ENCODE results near the gene TSPEAR. TPM values are rescaled to one million over a fixed set of nuclear protein-coding genes. Genes with fewer than 3 reads are reported as not detected.

The TSPEAR gene
- total RNA-seq, 2 donors from 2014 or later, result not detected

- Histone ChIP-seq H3K4me1 (ENCODE audit: control insufficient read depth in 1 of 2, low read depth in 2 of 2) (no peaks in the 10 kb centered on the region), H3K36me3 (no peaks in the 10 kb centered on the region), H3K27me3 (replicated peaks; ENCODE audit: insufficient read depth) (no peaks in the 10 kb centered on the region), H3K4me3 (no peak overlapping the region), H3K27ac (no peak overlapping the region), H3K9me3 (no peaks in the 10 kb centered on the region)
- no peak for TF ChIP-seq CTCF (IDR thresholded peaks at IDR 0.05)
- DNase-seq (ENCODE audit: low spot score) (no peak), ATAC-seq (ENCODE audit: insufficient number of reproducible peaks, low FRiP score, low read depth) (no peak)
Observed at GRCh38 chr21:44518686-44519085, 192.7 kb downstream of the TSPEAR start.

DNA sequence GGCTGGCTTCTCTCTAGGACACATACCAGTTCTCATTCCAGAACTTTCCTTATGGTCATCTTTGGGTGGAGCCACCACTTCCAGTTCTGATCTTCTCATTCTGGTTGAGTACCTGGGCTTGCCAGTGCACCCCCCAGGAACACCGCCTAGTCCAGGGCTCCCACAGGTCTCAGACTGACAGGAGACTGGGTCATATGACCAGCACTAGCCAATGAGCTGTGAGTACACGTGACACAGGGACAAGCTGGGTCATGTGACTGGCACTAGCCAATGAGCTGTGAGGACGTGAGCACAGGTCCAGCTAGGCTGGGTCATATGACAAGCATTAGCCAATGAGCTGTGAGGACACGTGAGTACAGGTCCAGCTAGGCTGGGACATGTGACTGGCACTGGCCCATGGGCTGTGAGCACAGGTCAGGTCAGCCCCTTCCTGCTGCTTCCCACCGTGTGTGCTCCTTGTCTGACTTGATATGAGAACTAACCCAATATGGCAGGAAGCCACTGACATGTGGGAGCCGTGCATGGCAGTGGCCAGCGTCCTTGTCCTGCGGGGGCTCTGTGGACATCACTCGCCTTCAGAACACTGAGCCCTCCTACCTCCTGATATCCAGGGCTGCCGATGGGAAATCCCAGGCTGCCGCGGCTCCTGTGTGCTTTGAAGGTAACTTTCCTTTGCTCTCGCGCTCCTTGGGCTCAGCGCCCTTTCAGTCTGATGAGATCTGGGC, 194.0 kb downstream of the TSPEAR start:
- Histone ChIP-seq H3K27ac (no peak overlapping the region), H3K36me3 (no peaks in the 10 kb centered on the region), H3K4me1 (ENCODE audit: control insufficient read depth in 1 of 2, low read depth in 2 of 2) (no peaks in the 10 kb centered on the region), H3K4me3 (no peak overlapping the region), H3K27me3 (replicated peaks; ENCODE audit: insufficient read depth) (no peaks in the 10 kb centered on the region), H3K9me3 (no peaks in the 10 kb centered on the region)
- ATAC-seq (ENCODE audit: insufficient number of reproducible peaks, low FRiP score, low read depth), result no peak
- TF ChIP-seq CTCF (IDR thresholded peaks at IDR 0.05), result no peak
- DNase-seq (ENCODE audit: low spot score), result no peak

- DNase-seq (ENCODE audit: low spot score), result no peak
- no peak overlapping the region for H3K4me3 ChIP-seq
- no peak overlapping the region for H3K27ac ChIP-seq
- H3K36me3 ChIP-seq, result no peaks in the 10 kb centered on the region
- H3K27me3 ChIP-seq (replicated peaks; ENCODE audit: insufficient read depth), result no peaks in the 10 kb centered on the region
- no peak for ATAC-seq (ENCODE audit: insufficient number of reproducible peaks, low FRiP score, low read depth)
- TF ChIP-seq CTCF (IDR thresholded peaks at IDR 0.05), result no peak
- H3K9me3 ChIP-seq, result no peaks in the 10 kb centered on the region
- H3K4me1 ChIP-seq (ENCODE audit: control insufficient read depth in 1 of 2, low read depth in 2 of 2), result no peaks in the 10 kb centered on the region
Observed at GRCh38 chr21:44516828-44517174, 194.6 kb downstream of the TSPEAR start.

GRCh38 chr21:44516342-44516741, 195.0 kb downstream of the TSPEAR start:
- H3K4me3 ChIP-seq, result no peak overlapping the region
- TF ChIP-seq CTCF (IDR thresholded peaks at IDR 0.05), result no peak
- H3K27me3 ChIP-seq (replicated peaks; ENCODE audit: insufficient read depth), result no peaks in the 10 kb centered on the region
- DNase-seq (ENCODE audit: low spot score), result no peak
- no peaks in the 10 kb centered on the region for H3K9me3 ChIP-seq
- H3K27ac ChIP-seq, result no peak overlapping the region
- H3K4me1 ChIP-seq (ENCODE audit: control insufficient read depth in 1 of 2, low read depth in 2 of 2), result no peaks in the 10 kb centered on the region
- ATAC-seq (ENCODE audit: insufficient number of reproducible peaks, low FRiP score, low read depth), result no peak
- H3K36me3 ChIP-seq, result no peaks in the 10 kb centered on the region

GRCh38 chr21:44515359-44516165, 195.8 kb downstream of the TSPEAR start:
- H3K4me3 ChIP-seq, result no peak overlapping the region
- TF ChIP-seq CTCF (IDR thresholded peaks at IDR 0.05), result no peak
- H3K4me1 ChIP-seq (ENCODE audit: control insufficient read depth in 1 of 2, low read depth in 2 of 2), result peaks cover 0 to 2% of the 10 kb centered on the region in 2 donors
- no peak for ATAC-seq (ENCODE audit: insufficient number of reproducible peaks, low FRiP score, low read depth)
- H3K9me3 ChIP-seq, result no peaks in the 10 kb centered on the region
- no peaks in the 10 kb centered on the region for H3K36me3 ChIP-seq
- H3K27me3 ChIP-seq (replicated peaks; ENCODE audit: insufficient read depth), result no peaks in the 10 kb centered on the region
- no peak overlapping the region for H3K27ac ChIP-seq
- DNase-seq (ENCODE audit: low spot score), result no peak
